Activated CD4-positive, alpha-beta T cell treated with anti-CD3 and anti-CD28 coated beads, Interleukin-2, Interleukin-4, amounts not matched to agents 100 ng/mL and 50 ng/mL, durations not matched to agents 16 hours and 8 hours (primary cell): Measurements from ENCODE around the gene NUMBL.
"Not testable (repeated sequence)": the region's sequence is repeated elsewhere in the genome, so short reads cannot be mapped to it uniquely, and the experiment has no call there.

Source experiments
- DNase-seq: peaks from one replicate; pipeline ENCODE4 v3.0.0-alpha.2; 2020; ENCODE audit warnings: low spot score

Gene NUMBL

GRCh38 chr19:40629346-40629745 lies 61.1 kb downstream of the NUMBL start:
- DNase-seq = no peak

- no peak for DNase-seq
Observed at GRCh38 chr19:40627486-40628279, 62.8 kb downstream of the NUMBL start.

- DNase-seq = no peak
Observed at GRCh38 chr19:40626918-40627317, 63.5 kb downstream of the NUMBL start.

DNA sequence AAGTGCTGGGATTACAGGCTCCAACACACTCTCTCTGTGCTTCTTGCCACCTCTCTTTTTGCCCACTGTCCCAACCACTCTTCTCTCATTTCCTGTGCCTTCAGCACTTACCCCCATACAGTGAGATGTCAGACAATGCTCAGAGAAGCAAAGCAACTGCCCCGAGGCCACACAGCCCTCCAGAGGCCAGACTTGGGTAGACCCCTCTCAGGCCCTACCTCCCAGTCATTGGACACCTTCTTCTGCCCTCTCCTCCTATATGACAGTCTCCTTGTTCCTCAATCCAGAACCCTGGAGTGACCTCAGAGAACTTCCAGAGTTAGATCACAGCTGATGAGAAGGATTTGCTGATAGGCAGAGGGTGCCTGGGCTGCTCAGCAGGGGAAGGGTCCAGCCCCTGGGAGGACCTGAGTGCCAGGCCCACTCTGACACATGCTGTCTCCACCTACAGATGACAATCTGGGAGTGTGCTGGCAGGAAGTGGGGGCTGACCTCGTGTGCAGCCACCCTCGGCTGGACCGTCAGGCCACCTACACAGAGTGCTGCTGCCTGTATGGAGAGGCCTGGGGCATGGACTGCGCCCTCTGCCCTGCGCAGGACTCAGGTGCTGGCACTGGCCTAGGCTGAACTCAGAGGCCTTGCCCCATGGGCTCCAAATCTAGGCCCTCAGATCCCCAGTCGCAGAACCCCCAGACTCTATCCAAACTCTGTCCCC lies 64.9 kb downstream of the NUMBL start:
- DNase-seq = no peak

DNA sequence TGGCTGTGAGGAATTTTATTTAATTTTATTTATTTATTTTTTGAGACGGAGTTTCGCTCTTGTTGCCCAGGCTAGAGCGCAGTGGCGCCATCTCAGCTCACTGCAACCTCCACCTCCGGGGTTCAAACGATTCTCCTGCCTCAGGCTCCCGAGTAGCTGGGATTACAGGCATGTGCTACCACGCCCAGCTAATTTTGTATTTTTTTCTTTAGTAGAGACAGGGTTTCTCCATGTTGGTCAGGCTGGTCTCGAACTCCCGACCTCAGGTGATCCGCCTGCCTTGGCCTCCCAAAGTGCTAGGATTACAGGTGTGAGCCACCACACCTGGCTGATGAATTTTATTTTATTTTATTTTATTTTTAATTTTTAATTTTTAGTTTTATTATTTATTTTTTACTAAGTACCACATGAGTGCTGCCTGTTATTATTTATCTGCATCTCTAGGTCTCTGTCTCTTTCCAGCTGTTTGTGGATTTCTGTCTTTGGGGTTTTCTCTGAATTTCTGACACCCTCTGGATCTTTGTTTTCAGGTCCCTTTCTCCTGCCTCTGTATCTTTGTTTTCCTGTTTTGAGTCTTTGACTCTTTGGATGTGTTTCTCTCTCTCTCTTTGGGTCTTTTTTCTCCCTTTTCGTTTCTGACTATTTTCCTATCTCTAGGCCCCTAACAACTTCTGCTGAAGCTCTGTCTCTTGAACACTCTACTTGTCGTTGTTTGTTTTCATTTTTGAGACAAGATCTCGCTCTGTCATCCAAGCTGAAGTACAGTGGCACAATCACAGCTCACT lies 65.9 kb downstream of the NUMBL start:
- DNase-seq = not testable (repeated sequence)

DNA sequence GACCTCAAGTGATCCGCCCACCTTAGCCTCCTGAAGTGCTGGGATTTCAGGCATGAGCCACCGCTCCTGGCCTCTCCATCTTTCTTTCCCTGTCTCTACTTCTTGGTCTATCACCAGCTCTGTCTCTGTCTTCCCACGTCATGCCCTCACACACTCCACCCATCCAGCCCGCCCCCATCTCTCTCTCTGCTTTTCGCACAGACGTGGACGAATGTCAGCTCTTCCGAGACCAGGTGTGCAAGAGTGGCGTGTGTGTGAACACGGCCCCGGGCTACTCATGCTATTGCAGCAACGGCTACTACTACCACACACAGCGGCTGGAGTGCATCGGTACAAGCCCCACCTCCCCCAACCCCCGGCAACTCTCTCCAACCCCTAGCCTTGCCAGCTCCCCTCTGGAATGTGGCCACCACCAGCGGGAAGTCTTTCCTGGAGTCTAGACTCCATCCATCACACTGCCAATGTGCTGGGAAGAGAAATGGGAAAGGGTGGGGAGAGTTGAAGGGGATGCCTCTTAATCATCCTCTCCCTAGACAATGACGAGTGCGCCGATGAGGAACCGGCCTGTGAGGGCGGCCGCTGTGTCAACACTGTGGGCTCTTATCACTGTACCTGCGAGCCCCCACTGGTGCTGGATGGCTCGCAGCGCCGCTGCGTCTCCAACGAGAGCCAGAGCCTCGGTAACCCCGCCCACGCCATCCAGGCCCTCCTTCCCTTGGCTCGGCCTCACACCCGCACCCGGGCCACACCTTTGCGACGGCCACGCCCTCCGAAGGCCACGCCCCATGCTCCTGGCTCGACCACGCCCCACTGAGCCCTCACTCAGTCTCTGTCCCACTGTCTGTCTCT lies 66.8 kb downstream of the NUMBL start:
- DNase-seq = no peak

DNA sequence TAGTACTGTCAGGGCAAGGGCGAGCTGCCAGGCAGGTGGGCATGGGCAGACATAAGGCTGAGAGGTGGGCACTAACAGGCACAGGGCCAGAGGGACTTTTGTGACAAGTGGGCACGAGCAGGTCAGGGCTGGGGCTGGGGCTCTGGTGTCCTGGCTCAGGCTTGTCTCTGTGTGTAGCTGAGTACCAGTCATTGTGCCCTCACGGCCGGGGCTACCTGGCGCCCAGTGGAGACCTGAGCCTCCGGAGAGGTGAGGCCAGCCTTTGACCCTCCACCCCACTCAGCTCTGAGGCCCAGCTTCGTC lies 67.7 kb downstream of the NUMBL start:
- no peak for DNase-seq

DNA sequence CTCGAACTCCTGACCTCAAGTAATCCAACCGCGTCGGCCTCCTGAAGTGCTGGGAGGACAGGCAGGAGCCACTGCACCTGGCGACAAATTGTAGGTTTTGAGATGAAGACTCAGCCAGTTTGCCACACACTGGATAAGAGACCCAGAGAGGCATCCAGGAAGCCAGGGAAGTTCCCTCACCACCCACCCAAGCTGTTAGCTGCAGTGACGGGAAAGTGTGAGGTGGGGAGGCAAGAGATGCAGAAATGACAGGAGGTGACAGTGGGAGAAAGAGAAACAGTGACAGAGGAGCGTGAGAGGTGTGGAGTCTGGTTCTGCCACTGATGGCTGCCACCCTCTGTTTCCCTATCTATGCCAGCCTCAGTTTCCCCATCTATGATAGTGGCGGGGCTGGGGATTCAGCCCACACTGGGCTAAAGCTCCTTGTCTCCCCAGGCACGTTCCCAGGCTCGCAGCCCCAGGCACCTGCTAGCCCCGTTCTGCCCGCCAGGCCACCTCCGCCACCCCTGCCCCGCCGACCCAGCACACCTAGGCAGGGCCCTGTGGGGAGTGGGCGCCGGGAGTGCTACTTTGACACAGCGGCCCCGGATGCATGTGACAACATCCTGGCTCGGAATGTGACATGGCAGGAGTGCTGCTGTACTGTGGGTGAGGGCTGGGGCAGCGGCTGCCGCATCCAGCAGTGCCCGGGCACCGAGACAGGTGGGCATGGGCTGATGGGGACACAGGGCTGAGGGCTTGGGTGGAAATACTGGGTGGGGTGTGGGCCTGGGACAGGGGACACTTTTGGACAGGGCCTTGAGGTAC lies 68.3 kb downstream of the NUMBL start:
- DNase-seq = no peak

DNA sequence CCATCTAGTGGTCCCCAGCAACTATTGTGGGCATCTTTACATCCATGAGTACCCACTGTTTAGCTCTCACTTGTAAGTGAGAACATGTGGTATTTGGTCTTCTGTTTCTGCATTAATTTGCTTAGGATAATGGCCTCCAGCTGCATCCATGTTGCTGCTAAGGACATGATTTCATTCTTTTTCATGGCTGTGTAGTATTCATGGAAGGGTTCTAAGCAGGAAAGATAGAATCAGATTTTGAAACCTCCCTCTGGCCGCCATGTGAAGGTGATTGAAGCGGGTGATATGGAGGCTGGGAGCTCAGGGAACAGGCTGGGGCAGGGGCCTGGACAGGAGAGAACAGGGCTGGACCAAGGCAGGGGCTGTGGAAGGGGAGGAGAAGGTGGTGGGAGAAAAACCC lies 69.2 kb downstream of the NUMBL start:
- DNase-seq = no peak

GRCh38 chr19:40620161-40620485 lies 70.3 kb downstream of the NUMBL start:
- no peak for DNase-seq

- DNase-seq = no peak
Observed at GRCh38 chr19:40619333-40620160, 70.9 kb downstream of the NUMBL start.

DNA sequence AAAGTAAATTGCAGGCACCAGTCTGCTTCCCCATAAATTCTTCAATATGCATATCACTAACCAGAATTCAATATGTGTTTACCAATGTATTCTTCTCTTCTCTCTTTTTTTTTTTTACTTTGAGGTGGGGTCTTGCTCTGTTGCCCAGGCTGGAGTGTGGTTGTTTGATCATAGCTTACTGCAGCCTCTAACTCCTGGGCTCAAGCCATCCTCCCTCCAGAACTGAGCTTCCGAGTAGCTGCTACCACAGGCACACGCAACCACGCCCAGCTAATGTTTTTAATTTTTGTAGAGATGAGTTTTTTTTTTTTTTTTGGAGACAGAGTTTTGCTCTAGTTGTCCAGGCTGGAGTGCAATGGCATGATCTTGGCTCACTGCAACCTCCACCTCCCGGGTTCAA lies 72.5 kb downstream of the NUMBL start:
- no peak for DNase-seq

- DNase-seq = no peak
Observed at GRCh38 chr19:40616941-40617340, 73.5 kb downstream of the NUMBL start.

DNA sequence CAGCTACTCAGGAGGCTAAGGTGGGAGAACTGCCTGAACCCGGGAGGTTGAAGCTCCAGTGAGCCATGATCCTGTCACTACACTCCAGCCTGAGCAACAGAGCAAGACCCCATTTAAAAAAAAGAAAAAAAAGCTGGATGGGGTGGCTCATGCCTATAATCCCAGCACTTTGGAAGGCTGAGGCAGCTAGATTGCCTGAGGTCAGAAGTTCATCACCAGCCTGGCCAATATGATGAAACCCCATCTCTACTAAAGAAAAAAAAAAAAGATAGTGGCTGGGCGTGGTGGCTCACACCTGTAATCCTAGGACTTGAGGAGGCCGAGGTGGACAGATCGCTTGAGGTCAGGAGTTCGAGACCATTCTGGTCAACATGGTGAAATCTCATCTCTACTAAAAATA lies 74.3 kb downstream of the NUMBL start:
- no peak for DNase-seq
